Neuronal stem cell (in vitro differentiated cells): ENCODE measurements around the gene TUBGCP5.
A peak's percentile ranks its signal among the peaks of the same experiment; 100 is the strongest.
"Not testable (repeated sequence)": the region's sequence is repeated elsewhere in the genome, so short reads cannot be mapped to it uniquely, and the experiment has no call there.

ENCODE experiments used
- DNase-seq: peaks from one replicate; pipeline ENCODE4 v3.0.0-alpha.2; 2013; ENCODE audit warnings: low spot score
- H2AFZ ChIP-seq: one replicate; pipeline ENCODE4 v1.6.1; 2013; ENCODE audit warnings: mild to moderate bottlenecking, low read length, inconsistent platforms
- H2AK5ac ChIP-seq: 2 replicates; pipeline ENCODE4 v1.6.1; 2013; ENCODE audit warnings: low read depth, mild to moderate bottlenecking, inconsistent platforms, low read length, moderate library complexity, mixed read lengths
- H2BK120ac ChIP-seq: 2 replicates; pipeline ENCODE4 v1.6.1; 2013; ENCODE audit warnings: low read depth, mild to moderate bottlenecking, inconsistent platforms, low read length, moderate library complexity, mixed read lengths
- H2BK12ac ChIP-seq: one replicate; pipeline ENCODE4 v1.6.1; 2013; ENCODE audit warnings: low read length, inconsistent platforms
- H2BK15ac ChIP-seq: 2 replicates; pipeline ENCODE4 v1.6.1; 2013; ENCODE audit warnings: mild to moderate bottlenecking, low read length, inconsistent platforms, mixed read lengths
- H2BK5ac ChIP-seq: one replicate; pipeline ENCODE4 v1.6.1; 2013; ENCODE audit warnings: inconsistent platforms, mild to moderate bottlenecking, low read length, moderate library complexity
- H3K14ac ChIP-seq: one replicate; pipeline ENCODE4 v1.6.1; 2013; ENCODE audit warnings: low read length, inconsistent platforms
- H3K18ac ChIP-seq: 2 replicates; pipeline ENCODE4 v1.6.1; 2013; ENCODE audit warnings: low read length, inconsistent platforms
- H3K23ac ChIP-seq: 2 replicates; pipeline ENCODE4 v1.6.1; 2013; ENCODE audit warnings: low read depth, mild to moderate bottlenecking, mixed read lengths, low read length, inconsistent platforms; ENCODE audit not compliant: poor library complexity
- H3K27ac ChIP-seq: replicated peaks from 3 replicates; pipeline ENCODE4 v1.5.1; 2013; ENCODE audit warnings: low read length, inconsistent platforms
- H3K27me3 ChIP-seq, 3 experiments: 2 replicates each; pipeline ENCODE4 v1.6.1; 2013; ENCODE audit warnings: low read length in 3 of 3, mild to moderate bottlenecking in 2 of 3, inconsistent platforms in 1 of 3, low read depth in 1 of 3, mixed read lengths in 1 of 3, moderate library complexity in 1 of 3; ENCODE audit not compliant: control insufficient read depth in 3 of 3, insufficient read depth in 3 of 3
- H3K36me3 ChIP-seq, 2 donors: replicated peaks in 1 of 2; 2 replicates each; pipeline ENCODE4 v1.6.1; 2013; ENCODE audit warnings: low read length in 2 of 2; ENCODE audit not compliant: control insufficient read depth in 2 of 2, insufficient read depth in 2 of 2
- H3K4ac ChIP-seq: 2 replicates; pipeline ENCODE4 v1.6.1; 2013; ENCODE audit warnings: inconsistent platforms, mild to moderate bottlenecking, low read length, moderate library complexity
- H3K4me1 ChIP-seq, 2 donors: 1 replicate in 1 of 2; 2 replicates in 1 of 2; pipeline ENCODE4 v1.6.1; 2013; ENCODE audit warnings: low read length in 2 of 2, low read depth in 1 of 2; ENCODE audit not compliant: control insufficient read depth in 2 of 2, insufficient read depth in 1 of 2
- H3K4me2 ChIP-seq: one replicate; pipeline ENCODE4 v1.6.1; 2013; ENCODE audit warnings: mild to moderate bottlenecking, low read length, inconsistent platforms; ENCODE audit not compliant: insufficient read depth, poor library complexity, severe bottlenecking
- H3K4me3 ChIP-seq, 2 donors: 2 replicates each; pipeline ENCODE4 v1.5.1; 2013; ENCODE audit warnings: low read length in 2 of 2, mild to moderate bottlenecking in 2 of 2, inconsistent platforms in 1 of 2, moderate library complexity in 1 of 2
- H3K79me1 ChIP-seq: one replicate; pipeline ENCODE4 v1.6.1; 2013; ENCODE audit warnings: low read depth, mild to moderate bottlenecking, inconsistent platforms, low read length, moderate library complexity
- H3K9ac ChIP-seq: one replicate; pipeline ENCODE4 v1.6.1; 2013; ENCODE audit warnings: mild to moderate bottlenecking, low read depth, low read length, inconsistent platforms; ENCODE audit not compliant: poor library complexity
- H3K9me3 ChIP-seq, 2 donors: replicated peaks in 1 of 2; 2 replicates each; pipeline versions ENCODE3 to v1.6.1; 2013; ENCODE audit warnings: low read length in 2 of 2, mild to moderate bottlenecking in 2 of 2, inconsistent platforms in 1 of 2, low read depth in 1 of 2, mixed read lengths in 1 of 2, moderate library complexity in 1 of 2; ENCODE audit not compliant: control insufficient read depth in 2 of 2, insufficient read depth in 1 of 2
- H4K8ac ChIP-seq: one replicate; pipeline ENCODE4 v1.6.1; 2013; ENCODE audit warnings: low read depth, mild to moderate bottlenecking, inconsistent platforms, low read length, moderate library complexity
- H4K91ac ChIP-seq: one replicate; pipeline ENCODE4 v1.6.1; 2013; ENCODE audit warnings: low read length, low read depth, mild to moderate bottlenecking, inconsistent platforms; ENCODE audit not compliant: poor library complexity
- WGBS, 2 donors: extraction: QIAGEN DNeasy Blood & Tissue Kit; methylation state at CpG; one replicate each; pipeline ENCODE4 v1.1.7; 2013; ENCODE audit warnings: missing lambda C conversion rate in 2 of 2, mixed read lengths in 1 of 2; ENCODE audit not compliant: insufficient read length in 2 of 2, insufficient replicate concordance in 1 of 2; ENCODE audit errors: extremely low coverage in 2 of 2; 5-methylcytosine and 5-hydroxymethylcytosine counted together

The TUBGCP5 gene

DNA sequence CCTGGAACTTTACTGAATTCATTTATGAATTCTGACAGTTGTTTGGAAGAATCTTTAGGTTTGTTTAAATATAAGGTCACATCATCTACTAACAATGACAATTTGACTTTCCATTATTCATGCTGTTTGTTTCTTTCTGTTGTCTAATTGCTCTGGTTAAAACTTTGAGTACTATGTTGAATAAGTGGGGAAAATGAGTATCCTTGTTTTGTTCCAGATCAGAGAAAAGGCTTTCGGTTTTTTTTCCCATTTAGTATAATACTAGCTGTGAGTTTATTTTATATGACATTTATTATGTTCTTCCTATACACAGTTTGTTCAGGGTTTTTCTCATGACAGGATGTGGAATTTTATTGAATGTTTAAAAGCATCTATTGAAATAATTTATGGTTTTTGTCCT, 11.3 kb upstream of the TUBGCP5 start:
- Histone ChIP-seq H3K79me1 (no peaks in the 10 kb centered on the region), H3K4ac (no peak overlapping the region), H3K18ac (no peak overlapping the region), H2BK5ac (no peak overlapping the region), H4K8ac (no peak overlapping the region), H3K36me3 (no peaks in the 10 kb centered on the region), H3K27ac (no peak overlapping the region), H3K14ac (no peak overlapping the region), H2BK15ac (no peak overlapping the region), H2BK12ac (no peak overlapping the region), H3K9me3 (no peaks in the 10 kb centered on the region), H3K9ac (no peak overlapping the region), H3K23ac (no peak overlapping the region), H2BK120ac (no peak overlapping the region), H3K4me2 (no peak overlapping the region), H3K4me3 (no peak overlapping the region), H2AFZ (no peak overlapping the region), H3K27me3 (peaks cover 0 to 3% (median 0%) of the 10 kb centered on the region in 3 experiments), H2AK5ac (no peak overlapping the region), H3K4me1 (no peaks in the 10 kb centered on the region), H4K91ac (no peak overlapping the region)
- WGBS, 2 donors = no CpG with 5 or more reads among the region's 1 CpG
- DNase-seq = no peak

DNA sequence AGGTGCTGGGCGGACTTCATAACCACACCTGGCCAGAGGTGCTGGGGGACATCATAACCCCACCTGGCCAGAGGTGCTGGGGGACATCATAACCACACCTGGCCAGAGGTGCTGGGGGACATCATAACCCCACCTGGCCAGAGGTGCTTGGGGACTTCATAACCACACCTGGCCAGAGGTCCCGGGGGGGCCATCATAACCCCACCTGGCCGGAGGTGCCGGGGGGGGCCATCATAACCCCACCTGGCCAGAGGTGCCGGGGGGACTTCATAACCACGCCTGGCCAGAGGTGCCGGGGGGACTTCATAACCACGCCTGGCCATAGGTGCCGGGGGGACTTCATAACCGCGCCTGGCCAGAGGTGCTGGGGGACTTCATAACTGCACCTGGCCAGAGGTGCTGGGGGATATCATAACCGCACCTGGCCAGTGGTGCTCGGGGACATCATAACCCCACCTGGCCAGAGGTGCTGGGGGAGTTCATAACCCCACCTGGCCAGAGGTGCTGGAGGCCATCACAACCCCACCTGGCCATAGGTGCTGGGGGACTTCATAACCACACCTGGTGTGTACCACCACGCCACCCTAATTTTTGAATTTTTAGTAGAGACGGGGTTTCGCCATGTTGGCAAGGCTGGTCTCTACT, 10.7 kb upstream of the TUBGCP5 start:
- no peak for DNase-seq
- no CpG with 5 or more reads among the region's 16 CpGs for WGBS, 2 donors
- no peak overlapping the region for H3K18ac ChIP-seq
- H3K4me3 ChIP-seq = no peak overlapping the region
- no peaks in the 10 kb centered on the region for H3K79me1 ChIP-seq
- no peak overlapping the region for H3K14ac ChIP-seq
- H2AFZ ChIP-seq = no peak overlapping the region
- no peak overlapping the region for H2AK5ac ChIP-seq
- H3K4me2 ChIP-seq = no peak overlapping the region
- no peaks in the 10 kb centered on the region for H3K9me3 ChIP-seq
- H2BK15ac ChIP-seq = no peak overlapping the region
- H3K4ac ChIP-seq = no peak overlapping the region
- H2BK12ac ChIP-seq = no peak overlapping the region
- H4K91ac ChIP-seq = no peak overlapping the region
- H3K36me3 ChIP-seq = no peaks in the 10 kb centered on the region
- H3K9ac ChIP-seq = no peak overlapping the region
- H3K23ac ChIP-seq = no peak overlapping the region
- H3K27ac ChIP-seq = no peak overlapping the region
- no peak overlapping the region for H2BK5ac ChIP-seq
- no peak overlapping the region for H2BK120ac ChIP-seq
- H4K8ac ChIP-seq = peak overlapping the region; percentile 17
- no peaks in the 10 kb centered on the region for H3K4me1 ChIP-seq
- H3K27me3 ChIP-seq = no peaks in the 10 kb centered on the region

GRCh38 chr15:23048572-23049282, 9.4 kb upstream of the TUBGCP5 start:
- not testable (repeated sequence) for H3K79me1 ChIP-seq, H2BK5ac ChIP-seq, H3K9ac ChIP-seq, H4K91ac ChIP-seq, H3K4me2 ChIP-seq, H2BK12ac ChIP-seq, DNase-seq, H3K27me3 ChIP-seq, H3K14ac ChIP-seq, H3K27ac ChIP-seq, H4K8ac ChIP-seq, H2AK5ac ChIP-seq, H3K23ac ChIP-seq, H3K4ac ChIP-seq, H2BK15ac ChIP-seq, H2BK120ac ChIP-seq, H3K36me3 ChIP-seq, H3K9me3 ChIP-seq, H3K4me1 ChIP-seq, H2AFZ ChIP-seq
- no CpG with 5 or more reads among the region's 9 CpGs for WGBS, 2 donors
- H3K18ac ChIP-seq = peak overlapping the region; percentile 48
- H3K4me3 ChIP-seq = peak overlapping the region in 1 of 2 donors; percentile 54

DNA sequence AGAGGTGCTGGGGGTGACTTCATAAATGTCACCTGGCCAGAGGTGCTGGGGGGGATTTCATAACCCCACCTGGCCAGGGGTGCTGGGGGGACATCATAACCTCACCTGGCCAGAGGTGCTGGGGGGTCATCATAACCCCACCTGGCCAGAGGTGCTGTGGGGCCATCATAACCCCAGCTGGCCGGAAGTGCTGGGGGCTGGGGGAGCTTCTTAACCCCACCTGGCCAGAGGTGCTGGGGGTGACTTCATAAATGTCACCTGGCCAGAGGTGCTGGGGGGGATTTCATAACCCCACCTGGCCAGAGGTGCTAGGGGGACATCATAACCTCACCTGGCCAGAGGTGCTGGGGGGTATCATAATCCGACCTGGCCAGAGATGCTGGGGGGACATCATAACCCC, 4.6 kb upstream of the TUBGCP5 start:
- H3K4me3 ChIP-seq, H2BK120ac ChIP-seq, H2BK15ac ChIP-seq, H3K23ac ChIP-seq, H3K27ac ChIP-seq, H3K4me2 ChIP-seq, H3K9ac ChIP-seq, H4K91ac ChIP-seq, H3K4ac ChIP-seq, H2BK12ac ChIP-seq, H3K79me1 ChIP-seq, DNase-seq, H2AFZ ChIP-seq, H3K27me3 ChIP-seq, H3K18ac ChIP-seq, H3K4me1 ChIP-seq, H3K36me3 ChIP-seq, H2AK5ac ChIP-seq, H2BK5ac ChIP-seq, H3K9me3 ChIP-seq, H3K14ac ChIP-seq, H4K8ac ChIP-seq: not testable (repeated sequence)
- no CpG with 5 or more reads among the region's 2 CpGs for WGBS, 2 donors
